ENCODE measurements around the gene SGPL1.

SGPL1 gene

GRCh38 chr10:70843776-70844489 lies 28.2 kb downstream of the SGPL1 start:
- no peak overlapping the region for H3K4me3 ChIP-seq (ENCODE audit: low read depth, low read length)
- TF ChIP-seq, protein P1, sequence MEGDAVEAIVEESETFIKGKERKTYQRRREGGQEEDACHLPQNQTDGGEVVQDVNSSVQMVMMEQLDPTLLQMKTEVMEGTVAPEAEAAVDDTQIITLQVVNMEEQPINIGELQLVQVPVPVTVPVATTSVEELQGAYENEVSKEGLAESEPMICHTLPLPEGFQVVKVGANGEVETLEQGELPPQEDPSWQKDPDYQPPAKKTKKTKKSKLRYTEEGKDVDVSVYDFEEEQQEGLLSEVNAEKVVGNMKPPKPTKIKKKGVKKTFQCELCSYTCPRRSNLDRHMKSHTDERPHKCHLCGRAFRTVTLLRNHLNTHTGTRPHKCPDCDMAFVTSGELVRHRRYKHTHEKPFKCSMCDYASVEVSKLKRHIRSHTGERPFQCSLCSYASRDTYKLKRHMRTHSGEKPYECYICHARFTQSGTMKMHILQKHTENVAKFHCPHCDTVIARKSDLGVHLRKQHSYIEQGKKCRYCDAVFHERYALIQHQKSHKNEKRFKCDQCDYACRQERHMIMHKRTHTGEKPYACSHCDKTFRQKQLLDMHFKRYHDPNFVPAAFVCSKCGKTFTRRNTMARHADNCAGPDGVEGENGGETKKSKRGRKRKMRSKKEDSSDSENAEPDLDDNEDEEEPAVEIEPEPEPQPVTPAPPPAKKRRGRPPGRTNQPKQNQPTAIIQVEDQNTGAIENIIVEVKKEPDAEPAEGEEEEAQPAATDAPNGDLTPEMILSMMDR (IDR thresholded peaks at IDR 0.05; ENCODE audit: borderline replicate concordance, insufficient read depth, low read depth, low read length), result no peak

- TF ChIP-seq, protein P1 (IDR thresholded peaks at IDR 0.05; ENCODE audit: borderline replicate concordance, insufficient read depth, low read depth, low read length), result no peak
- H3K4me3 ChIP-seq (ENCODE audit: low read depth, low read length), result no peak overlapping the region
Measured at GRCh38 chr10:70845256-70845655, 29.5 kb downstream of the SGPL1 start.

- no peak overlapping the region for H3K4me3 ChIP-seq (ENCODE audit: low read depth, low read length)
- TF ChIP-seq, protein P1 (IDR thresholded peaks at IDR 0.05; ENCODE audit: borderline replicate concordance, insufficient read depth, low read depth, low read length), result no peak
Measured at GRCh38 chr10:70845816-70846215, 30.1 kb downstream of the SGPL1 start.

DNA sequence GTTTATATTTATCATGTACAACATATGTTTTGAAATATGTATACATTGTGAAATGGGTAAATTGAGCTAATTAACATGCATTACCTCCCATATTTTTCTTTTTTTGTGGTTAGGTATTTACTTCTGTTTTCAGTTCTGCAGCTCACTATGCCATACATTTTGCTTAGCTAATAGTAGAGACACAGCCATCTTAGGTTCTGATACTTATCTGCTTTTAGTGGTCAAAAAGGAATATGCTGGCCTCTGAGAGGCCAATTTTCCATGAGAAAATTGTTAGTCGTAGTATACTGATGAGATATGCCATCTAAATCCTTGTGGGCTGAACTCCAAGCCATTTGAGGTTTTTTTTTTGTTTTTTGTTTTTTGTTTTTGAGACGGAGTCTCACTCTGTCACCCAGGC lies 31.0 kb downstream of the SGPL1 start:
- TF ChIP-seq, protein P1 (IDR thresholded peaks at IDR 0.05; ENCODE audit: borderline replicate concordance, insufficient read depth, low read depth, low read length), result no peak
- no peak overlapping the region for H3K4me3 ChIP-seq (ENCODE audit: low read depth, low read length)

DNA sequence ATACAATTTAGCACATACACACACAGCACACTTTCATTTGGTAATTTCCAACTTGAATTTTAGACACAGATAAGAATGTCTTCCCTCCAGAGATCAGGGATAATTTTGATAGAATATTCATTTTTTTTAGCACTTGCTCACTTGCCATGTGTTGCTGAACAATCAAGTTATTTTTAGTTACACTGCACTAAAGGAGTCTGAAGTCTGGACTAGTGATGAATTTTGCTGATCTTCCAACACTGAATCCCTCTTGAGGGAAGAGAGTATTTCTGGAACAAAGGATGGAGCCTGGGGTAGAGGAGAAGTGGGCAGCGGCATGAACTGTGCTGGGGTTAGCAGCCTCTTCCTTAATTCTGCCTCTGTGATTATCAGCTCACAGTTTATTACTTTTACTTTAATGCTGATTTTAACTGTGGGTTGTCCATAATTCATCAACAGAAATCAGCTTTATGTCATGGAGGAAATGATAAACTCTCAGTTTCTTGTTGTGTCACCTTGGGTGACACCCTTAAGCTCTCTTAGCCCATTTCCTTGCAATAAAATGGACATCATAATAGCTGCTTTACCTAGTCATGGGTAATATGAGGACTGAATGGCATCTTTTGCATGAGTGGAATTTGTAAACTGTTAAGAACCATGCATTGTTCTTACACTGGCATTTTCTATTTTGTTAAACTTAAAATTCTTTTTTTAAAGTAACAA lies 32.1 kb downstream of the SGPL1 start:
- no peak overlapping the region for H3K4me3 ChIP-seq (ENCODE audit: low read depth, low read length)
- TF ChIP-seq, protein P1 (IDR thresholded peaks at IDR 0.05; ENCODE audit: borderline replicate concordance, insufficient read depth, low read depth, low read length), result no peak

DNA sequence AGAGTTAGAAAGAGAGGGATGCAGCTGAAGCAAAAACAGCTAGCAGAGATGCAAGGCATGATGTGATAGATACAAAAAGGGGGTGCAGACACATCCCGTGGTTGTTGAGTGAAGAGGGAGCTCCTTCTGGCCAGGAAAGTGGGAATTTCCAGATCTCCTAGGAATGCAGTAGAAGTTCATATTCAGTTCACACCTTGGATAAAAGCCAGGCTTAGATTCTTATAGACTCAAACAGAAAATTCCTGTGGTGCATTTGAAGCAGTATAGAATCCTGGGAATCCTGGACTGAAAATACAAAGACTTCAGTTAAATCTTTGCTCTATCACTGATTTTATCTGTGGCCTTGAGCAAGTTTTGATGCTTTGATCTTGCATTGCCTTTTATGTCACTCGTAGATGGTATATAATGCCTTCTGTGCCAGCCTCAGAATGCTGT lies 33.9 kb downstream of the SGPL1 start:
- TF ChIP-seq, protein P1 (IDR thresholded peaks at IDR 0.05; ENCODE audit: borderline replicate concordance, insufficient read depth, low read depth, low read length), result no peak
- H3K4me3 ChIP-seq (ENCODE audit: low read depth, low read length), result no peak overlapping the region

- H3K4me3 ChIP-seq (ENCODE audit: low read depth, low read length), result no peak overlapping the region
- TF ChIP-seq, protein P1 (IDR thresholded peaks at IDR 0.05; ENCODE audit: borderline replicate concordance, insufficient read depth, low read depth, low read length), result no peak
Measured at GRCh38 chr10:70850097-70850496, 34.3 kb downstream of the SGPL1 start.
